A673 (cell line): ENCODE data around the gene KCNJ11. TPM values are rescaled to one million over a fixed set of nuclear protein-coding genes. Genes with fewer than 3 reads are reported as not detected.

Source experiments
- BruUV-seq: library from RNA; stranded (reverse); fragments of 400-500 nt; replicated peaks from 2 replicates; lab custom pipeline; 2021; lab: Mats Ljungman, UMichigan
- CTCF ChIA-PET: fragments of 300-600 bp; sonication (Branson Sonifier 250); formaldehyde crosslinking; loops from one replicate; lab custom pipeline; 2022; ENCODE audit warnings: antibody characterized with exemption; lab: Charles Lee
- POLR2A ChIA-PET: fragments of 300-600 bp; sonication (Branson Sonifier 250); formaldehyde crosslinking; loops from one replicate; lab custom pipeline; 2022; ENCODE audit warnings: antibody characterized with exemption; ENCODE audit not compliant: low non-redundant PET; lab: Charles Lee
- DNase-seq: peaks from one replicate; pipeline ENCODE4 v3.0.0-alpha.2; 2015; ENCODE audit warnings: low spot score
- H3K27ac ChIP-seq: fragments of 200-600 bp; sonication (generic); 2 replicates; pipeline ENCODE4 v1.5.1; 2016; ENCODE audit warnings: mixed run types, low read depth, mild to moderate bottlenecking, mixed read lengths, antibody characterized with exemption, low read length; ENCODE audit not compliant: poor library complexity, severe bottlenecking
- H3K27me3 ChIP-seq: fragments of 200-600 bp; sonication (generic); replicated peaks from 2 replicates; pipeline ENCODE4 v1.6.1; 2017; ENCODE audit warnings: mixed run types, low read depth, mild to moderate bottlenecking, mixed read lengths, antibody characterized with exemption, low read length; ENCODE audit not compliant: insufficient read depth, poor library complexity
- H3K36me3 ChIP-seq: fragments of 200-600 bp; sonication (generic); 2 replicates; pipeline ENCODE4 v1.6.1; 2016; ENCODE audit warnings: mixed run types, mild to moderate bottlenecking, mixed read lengths, antibody characterized with exemption, low read length; ENCODE audit not compliant: insufficient read depth, poor library complexity, severe bottlenecking
- H3K4me1 ChIP-seq: fragments of 200-600 bp; sonication (generic); 2 replicates; pipeline ENCODE4 v1.6.1; 2017; ENCODE audit warnings: mixed run types, mild to moderate bottlenecking, mixed read lengths, antibody characterized with exemption, low read length; ENCODE audit not compliant: insufficient read depth, poor library complexity, severe bottlenecking
- H3K4me3 ChIP-seq: fragments of 200-600 bp; sonication (generic); 2 replicates; pipeline ENCODE4 v1.5.1; 2016; ENCODE audit warnings: low read depth, mixed run types, mild to moderate bottlenecking, mixed read lengths, low read length; ENCODE audit not compliant: poor library complexity, severe bottlenecking
- H3K9me3 ChIP-seq: fragments of 200-600 bp; sonication (generic); 2 replicates; pipeline ENCODE4 v1.6.1; 2016; ENCODE audit warnings: mixed run types, low read depth, mild to moderate bottlenecking, mixed read lengths, antibody characterized with exemption, low read length; ENCODE audit not compliant: poor library complexity, severe bottlenecking
- EZH2 ChIP-seq: fragments of 200-600 bp; sonication (generic); IDR thresholded peaks from 2 replicates; pipeline ENCODE4 v1.6.1; 2017; ENCODE audit warnings: borderline replicate concordance, low read depth, mild to moderate bottlenecking, mixed read lengths, antibody characterized with exemption, low read length; ENCODE audit not compliant: poor library complexity, severe bottlenecking
- intact Hi-C: fragments of 100-400 bp; cut with micrococcal nuclease; formaldehyde crosslinking; loops from one replicate; pipeline ENCODE4 v1.10.0; 2022; ENCODE audit not compliant: unreplicated experiment
- total RNA-seq: library from RNA; stranded (reverse); gene quantifications from 2 replicates; pipeline ENCODE4 v1.2.3, GENCODE V29; 2021
- TF ChIP-seq, protein P1 (sequence below): fragments of 300-800, 200-600 bp; sonication (generic); conservative IDR thresholded peaks from 2 replicates; pipeline ENCODE4 v1.5.1; 2017; ENCODE audit warnings: low read depth, mild to moderate bottlenecking, antibody characterized with exemption, low read length, moderate library complexity, mixed read lengths

KCNJ11 gene
- total RNA-seq, 1 experiment from 2014 or later = 0.34 TPM

DNA sequence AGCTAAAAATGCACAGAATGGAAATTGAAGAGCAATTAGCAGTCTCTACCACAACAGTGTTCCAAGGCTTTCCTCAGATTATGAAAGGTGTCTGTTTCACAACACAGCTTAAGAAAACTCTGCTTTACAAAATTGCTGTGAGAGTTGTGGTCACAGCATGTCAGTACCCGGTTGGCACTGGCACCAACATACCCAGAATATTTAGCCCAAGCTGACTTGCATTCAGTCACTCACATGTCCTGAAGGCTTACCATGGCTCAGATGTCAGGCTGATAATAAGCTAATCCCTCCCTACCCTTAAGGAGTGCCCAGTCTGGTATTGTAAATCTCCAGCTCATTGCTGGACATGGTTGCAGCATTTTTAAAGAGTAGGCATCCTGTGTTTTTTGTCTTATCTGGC, 22.0 kb downstream of the KCNJ11 start:
- ChIA-PET POLR2A (no interaction called here), CTCF (no interaction called here)
- TF ChIP-seq EZH2 = no peak
- TF ChIP-seq, protein P1, sequence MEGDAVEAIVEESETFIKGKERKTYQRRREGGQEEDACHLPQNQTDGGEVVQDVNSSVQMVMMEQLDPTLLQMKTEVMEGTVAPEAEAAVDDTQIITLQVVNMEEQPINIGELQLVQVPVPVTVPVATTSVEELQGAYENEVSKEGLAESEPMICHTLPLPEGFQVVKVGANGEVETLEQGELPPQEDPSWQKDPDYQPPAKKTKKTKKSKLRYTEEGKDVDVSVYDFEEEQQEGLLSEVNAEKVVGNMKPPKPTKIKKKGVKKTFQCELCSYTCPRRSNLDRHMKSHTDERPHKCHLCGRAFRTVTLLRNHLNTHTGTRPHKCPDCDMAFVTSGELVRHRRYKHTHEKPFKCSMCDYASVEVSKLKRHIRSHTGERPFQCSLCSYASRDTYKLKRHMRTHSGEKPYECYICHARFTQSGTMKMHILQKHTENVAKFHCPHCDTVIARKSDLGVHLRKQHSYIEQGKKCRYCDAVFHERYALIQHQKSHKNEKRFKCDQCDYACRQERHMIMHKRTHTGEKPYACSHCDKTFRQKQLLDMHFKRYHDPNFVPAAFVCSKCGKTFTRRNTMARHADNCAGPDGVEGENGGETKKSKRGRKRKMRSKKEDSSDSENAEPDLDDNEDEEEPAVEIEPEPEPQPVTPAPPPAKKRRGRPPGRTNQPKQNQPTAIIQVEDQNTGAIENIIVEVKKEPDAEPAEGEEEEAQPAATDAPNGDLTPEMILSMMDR = no peak
- Histone ChIP-seq H3K27me3 (no peaks in the 10 kb centered on the region), H3K36me3 (peaks cover 12% of the 10 kb centered on the region), H3K4me3 (no peak overlapping the region), H3K9me3 (peaks cover 16% of the 10 kb centered on the region), H3K4me1 (no peaks in the 10 kb centered on the region), H3K27ac (no peak overlapping the region)
- intact Hi-C loops = no loop called here
- DNase-seq = no peak
- BruUV-seq = no TSS peak

DNA sequence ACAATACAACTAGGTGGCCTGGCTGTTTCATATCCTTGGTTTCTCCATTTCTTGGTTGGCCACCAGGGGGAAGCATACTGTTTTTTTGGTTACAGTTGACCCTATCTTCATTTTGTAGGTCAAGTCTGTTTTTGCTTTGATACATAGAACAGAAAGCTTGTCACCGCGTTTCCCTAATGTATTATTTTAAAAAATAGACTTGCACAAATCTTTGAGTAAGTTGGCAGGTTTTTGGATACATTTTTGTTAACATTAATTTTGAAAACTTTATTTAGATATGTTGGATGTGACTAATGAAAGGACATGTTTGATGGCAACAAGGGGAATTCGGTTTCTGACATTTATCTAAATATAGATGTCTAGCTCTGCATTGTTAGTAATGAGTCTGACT, 33.9 kb downstream of the KCNJ11 start:
- ChIA-PET CTCF (interaction anchor here (0.6 to 1.0 kb wide), 4 partner anchors 19 to 152 kb away, joined by 3 to 13 read pairs (median 4); no protein-coding TSS in a partner anchor), POLR2A (no interaction called here)
- TF ChIP-seq, protein P1 = peak; percentile 74
- TF ChIP-seq EZH2 = no peak
- BruUV-seq = no TSS peak
- Histone ChIP-seq H3K27ac (no peak overlapping the region), H3K27me3 (no peaks in the 10 kb centered on the region), H3K4me3 (peak overlapping the region; percentile 56), H3K9me3 (no peaks in the 10 kb centered on the region), H3K36me3 (no peaks in the 10 kb centered on the region), H3K4me1 (peaks cover 4% of the 10 kb centered on the region)
- intact Hi-C loops = loop anchor here (5.0 kb wide), 1 partner anchor 277 kb away; the partner anchor contains the start of gene RPS13
- DNase-seq = peak; percentile 84

GRCh38 chr11:17353821-17354600, 34.4 kb downstream of the KCNJ11 start:
- TF ChIP-seq, protein P1 = no peak
- TF ChIP-seq EZH2 = no peak
- H3K36me3 ChIP-seq = no peaks in the 10 kb centered on the region
- peaks cover 4% of the 10 kb centered on the region for H3K4me1 ChIP-seq
- DNase-seq = no peak
- intact Hi-C loops = loop anchor here (5.0 kb wide), 1 partner anchor 277 kb away; the partner anchor contains the start of gene RPS13
- peak overlapping the region; percentile 56 for H3K4me3 ChIP-seq
- H3K9me3 ChIP-seq = no peaks in the 10 kb centered on the region
- TSS peak; percentile 43 for BruUV-seq
- H3K27me3 ChIP-seq = no peaks in the 10 kb centered on the region
- ChIA-PET POLR2A (no interaction called here), CTCF (interaction anchor here (0.6 to 1.0 kb wide), 3 partner anchors 18 to 152 kb away, joined by 3 to 13 read pairs (median 3); no protein-coding TSS in a partner anchor)
- H3K27ac ChIP-seq = peak overlapping the region; percentile 70
